HepG2 (cell line): ENCODE results near the gene GRK6. TPM values are rescaled to one million over a fixed set of nuclear protein-coding genes. Genes with fewer than 3 reads are reported as not detected.

Experiments
- ASH2L ChIP-seq: fragments of 300-600, 200-600 bp; sonication (generic); IDR thresholded peaks from 2 replicates; pipeline ENCODE4 v1.7.0; 2017; ENCODE audit warnings: low read depth, mild to moderate bottlenecking, moderate library complexity, mixed read lengths, low read length; ENCODE audit not compliant: insufficient read length
- BCL3 ChIP-seq: sonication (generic); formaldehyde crosslinking; IDR thresholded peaks from 2 replicates; pipeline ENCODE4 v1.5.1; 2020; ENCODE audit warnings: mild to moderate bottlenecking, missing genetic modification reagents, moderate library complexity
- DNMT3B ChIP-seq: conservative IDR thresholded peaks from 2 replicates; pipeline ENCODE4 v1.6.1; 2016; ENCODE audit warnings: missing biosample characterization, control low read depth
- FOSL2 ChIP-seq: sonication (generic); formaldehyde crosslinking; IDR thresholded peaks from 2 replicates; pipeline ENCODE4 v1.4.0; 2020; ENCODE audit warnings: missing genetic modification reagents
- FOXO4 ChIP-seq: sonication (generic); formaldehyde crosslinking; conservative IDR thresholded peaks from 2 replicates; pipeline ENCODE4 v1.8.1; 2023; ENCODE audit warnings: missing genetic modification reagents
- KDM2A ChIP-seq: sonication (generic); formaldehyde crosslinking; IDR thresholded peaks from 2 replicates; pipeline ENCODE4 v1.4.0; 2020; ENCODE audit warnings: low read depth, missing genetic modification reagents, borderline replicate concordance
- MXD4 ChIP-seq: IDR thresholded peaks from 2 replicates; pipeline ENCODE4 v1.6.1; 2016; ENCODE audit warnings: mild to moderate bottlenecking, missing biosample characterization, missing genetic modification reagents
- POGK ChIP-seq: sonication (generic); formaldehyde crosslinking; conservative IDR thresholded peaks from 2 replicates; pipeline ENCODE4 v1.8.0; 2022; ENCODE audit warnings: mild to moderate bottlenecking, moderate library complexity, missing genetic modification reagents
- SMAD1 ChIP-seq: sonication (generic); formaldehyde crosslinking; IDR thresholded peaks from 2 replicates; pipeline ENCODE4 v1.4.0; 2020; ENCODE audit warnings: missing genetic modification reagents, low read depth, mild to moderate bottlenecking, borderline replicate concordance
- SP1 ChIP-seq, 2 experiments: fragments of 450-650 bp in 1 of 2; sonication (generic) in 1 of 2; formaldehyde crosslinking in 1 of 2; IDR thresholded peaks; 2 replicates each; pipeline versions ENCODE4 v1.4.0 to v1.6.1; 2016 to 2020; ENCODE audit warnings: missing genetic modification reagents in 1 of 2
- ZBTB38 ChIP-seq: sonication (generic); formaldehyde crosslinking; IDR thresholded peaks from 2 replicates; pipeline ENCODE4 v1.5.1; 2020; ENCODE audit warnings: mild to moderate bottlenecking, missing genetic modification reagents
- ZNF205 ChIP-seq: IDR thresholded peaks from 2 replicates; pipeline ENCODE4 v1.6.1; 2018; ENCODE audit warnings: missing biosample characterization, missing genetic modification reagents
- ZNF337 ChIP-seq: sonication (generic); formaldehyde crosslinking; IDR thresholded peaks from 2 replicates; pipeline ENCODE4 v1.5.1; 2020; ENCODE audit warnings: missing genetic modification reagents, low read depth, mild to moderate bottlenecking, borderline replicate concordance
- ZNF383 ChIP-seq: sonication (generic); formaldehyde crosslinking; IDR thresholded peaks from 2 replicates; pipeline ENCODE4 v1.4.0; 2020; ENCODE audit warnings: missing genetic modification reagents, mild to moderate bottlenecking, borderline replicate concordance
- ZNF546 ChIP-seq: sonication (generic); formaldehyde crosslinking; conservative IDR thresholded peaks from 2 replicates; pipeline ENCODE4 v1.8.1; 2023; ENCODE audit warnings: mild to moderate bottlenecking, missing genetic modification reagents
- ZNF552 ChIP-seq: sonication (generic); formaldehyde crosslinking; IDR thresholded peaks from 2 replicates; pipeline ENCODE4 v1.9.0; 2022; ENCODE audit warnings: missing genetic modification reagents, mild to moderate bottlenecking, borderline replicate concordance
- ZSCAN22 ChIP-seq: sonication (generic); formaldehyde crosslinking; IDR thresholded peaks from 2 replicates; pipeline ENCODE4 v1.4.0; 2020; ENCODE audit warnings: mild to moderate bottlenecking, missing genetic modification reagents
- polyA plus RNA-seq, 8 experiments: library from polyadenylated mRNA; depleted of rRNA in 3 of 8; stranded (reverse) in 7 of 8; unstranded in 1 of 8; fragments of >200 nt; fragmentation: Illumina TruSeq in 4 of 8; extraction: Trizol in 4 of 8; gene quantifications; 2 replicates each; pipeline versions ENCODE4 v1.2.1 to v1.2.3, GENCODE V29; 2011 to 2016; ENCODE audit warnings: low read depth in 4 of 8, missing spikeins in 1 of 8, mixed read lengths in 1 of 8; ENCODE audit not compliant: insufficient read depth in 1 of 8
- total RNA-seq, 5 experiments: library from RNA; depleted of rRNA; stranded (reverse); fragments of >200 nt; fragmentation: Illumina TruSeq; extraction: Trizol; gene quantifications; 2 replicates each; pipeline ENCODE4 v1.2.3, GENCODE V29; 2016; ENCODE audit warnings: low read depth in 1 of 5
- TF ChIP-seq, protein P1 (sequence below): sonication (generic); formaldehyde crosslinking; IDR thresholded peaks from 2 replicates; pipeline ENCODE4 v1.8.0; 2022; ENCODE audit warnings: missing genetic modification reagents, mild to moderate bottlenecking, inconsistent platforms, borderline replicate concordance

Gene GRK6
- total and polyA plus RNA-seq, 2 of the 13 experiments (the other 11 are each of a cell fraction or from before 2014, with no cell fraction given), result 13.2 to 19.9 TPM

GRCh38 chr5:177472460-177473442, 46.3 kb downstream of the GRK6 start (continued):
- no peak for TF ChIP-seq SMAD1 (CRISPR knock-in tag)
- TF ChIP-seq, protein P1, sequence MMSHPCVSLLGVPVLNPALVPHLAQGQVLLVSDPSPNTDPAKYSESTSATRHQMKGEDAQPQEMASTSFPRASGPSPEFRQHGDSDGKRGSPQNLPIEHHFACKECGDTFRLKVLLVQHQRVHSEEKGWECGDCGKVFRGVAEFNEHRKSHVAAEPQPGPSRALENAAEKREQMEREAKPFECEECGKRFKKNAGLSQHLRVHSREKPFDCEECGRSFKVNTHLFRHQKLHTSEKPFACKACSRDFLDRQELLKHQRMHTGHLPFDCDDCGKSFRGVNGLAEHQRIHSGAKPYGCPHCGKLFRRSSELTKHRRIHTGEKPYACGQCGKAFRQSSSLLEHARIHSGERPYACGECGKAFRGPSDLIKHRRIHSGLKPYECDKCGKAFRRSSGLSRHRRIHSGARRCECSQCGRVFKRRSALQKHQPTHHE, result no peak
- TF ChIP-seq ZNF337 (CRISPR knock-in tag), result no peak
- peak; percentile 49; the same call in 1 of the 2 replicates for TF ChIP-seq POGK (CRISPR knock-in tag)
- no peak for TF ChIP-seq SP1 (IDR thresholded peaks at IDR 0.05)
- 0 out of 2 replicates have a peak, but pooled peaks have one; percentile 17 for TF ChIP-seq SP1 (CRISPR knock-in tag; IDR thresholded peaks at IDR 0.05)
- TF ChIP-seq ZNF546 (CRISPR knock-in tag), result no peak
- TF ChIP-seq ZNF552 (CRISPR knock-in tag), result no peak
- TF ChIP-seq ZBTB38, result no peak
- TF ChIP-seq DNMT3B (CRISPR knock-in tag), result no peak
- no peak for TF ChIP-seq ZNF383 (CRISPR knock-in tag)
- TF ChIP-seq FOSL2 (CRISPR knock-in tag), result peak; percentile 12; the same call in 1 of the 2 replicates
- no peak for TF ChIP-seq ZSCAN22
- TF ChIP-seq ZNF205 (CRISPR knock-in tag), result no peak
- no peak for TF ChIP-seq FOXO4
- no peak for TF ChIP-seq KDM2A (CRISPR knock-in tag)
- TF ChIP-seq MXD4 (CRISPR knock-in tag), result no peak
- TF ChIP-seq ASH2L, result no peak
- TF ChIP-seq BCL3 (CRISPR knock-in tag), result 0 out of 2 replicates have a peak, but pooled peaks have one; percentile 68
